MM.1S (cell line): Measurements from ENCODE around the gene ACER2.

Source experiments
- EZH2 ChIP-seq: fragments of 300-600 bp; sonication (generic); optimal IDR thresholded peaks from 2 replicates; pipeline ENCODE3; 2017; ENCODE audit warnings: low read depth, mild to moderate bottlenecking, antibody characterized with exemption, low read length, mixed read lengths
- TF ChIP-seq, protein P1 (sequence below): fragments of 300-600 bp; sonication (generic); IDR thresholded peaks from 2 replicates; pipeline ENCODE4 v1.5.1; 2016; ENCODE audit warnings: antibody characterized with exemption, low read length, mixed read lengths

DNA sequence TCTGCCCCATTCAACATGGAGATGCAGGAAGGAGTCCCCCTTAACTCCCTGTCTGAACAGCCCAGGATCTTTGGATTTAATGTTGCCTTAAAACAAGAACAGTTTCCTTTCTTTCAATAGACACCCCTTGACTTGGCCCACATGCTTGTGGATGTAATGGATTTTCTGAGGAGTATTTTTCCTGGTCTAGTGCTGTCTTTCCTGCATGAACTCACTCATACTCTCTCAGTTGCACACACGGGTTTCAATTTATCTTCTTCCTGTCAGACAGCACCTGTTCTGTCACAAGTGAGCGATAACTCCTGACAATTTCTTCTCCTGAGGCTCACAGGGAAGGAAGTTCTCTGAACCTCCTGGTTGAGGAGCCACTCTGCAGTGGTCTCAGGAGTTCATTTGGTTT lies 85.1 kb downstream of the ACER2 start:
- TF ChIP-seq, protein P1, sequence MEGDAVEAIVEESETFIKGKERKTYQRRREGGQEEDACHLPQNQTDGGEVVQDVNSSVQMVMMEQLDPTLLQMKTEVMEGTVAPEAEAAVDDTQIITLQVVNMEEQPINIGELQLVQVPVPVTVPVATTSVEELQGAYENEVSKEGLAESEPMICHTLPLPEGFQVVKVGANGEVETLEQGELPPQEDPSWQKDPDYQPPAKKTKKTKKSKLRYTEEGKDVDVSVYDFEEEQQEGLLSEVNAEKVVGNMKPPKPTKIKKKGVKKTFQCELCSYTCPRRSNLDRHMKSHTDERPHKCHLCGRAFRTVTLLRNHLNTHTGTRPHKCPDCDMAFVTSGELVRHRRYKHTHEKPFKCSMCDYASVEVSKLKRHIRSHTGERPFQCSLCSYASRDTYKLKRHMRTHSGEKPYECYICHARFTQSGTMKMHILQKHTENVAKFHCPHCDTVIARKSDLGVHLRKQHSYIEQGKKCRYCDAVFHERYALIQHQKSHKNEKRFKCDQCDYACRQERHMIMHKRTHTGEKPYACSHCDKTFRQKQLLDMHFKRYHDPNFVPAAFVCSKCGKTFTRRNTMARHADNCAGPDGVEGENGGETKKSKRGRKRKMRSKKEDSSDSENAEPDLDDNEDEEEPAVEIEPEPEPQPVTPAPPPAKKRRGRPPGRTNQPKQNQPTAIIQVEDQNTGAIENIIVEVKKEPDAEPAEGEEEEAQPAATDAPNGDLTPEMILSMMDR: no peak
- no peak for TF ChIP-seq EZH2
